ENCODE data around the gene SNX10. TPM values are rescaled to one million over a fixed set of nuclear protein-coding genes. Genes with fewer than 3 reads are reported as not detected.

SNX10 gene
- total and polyA plus RNA-seq, 8 donors = 2.9 to 23.5 (median 6.0) TPM

DNA sequence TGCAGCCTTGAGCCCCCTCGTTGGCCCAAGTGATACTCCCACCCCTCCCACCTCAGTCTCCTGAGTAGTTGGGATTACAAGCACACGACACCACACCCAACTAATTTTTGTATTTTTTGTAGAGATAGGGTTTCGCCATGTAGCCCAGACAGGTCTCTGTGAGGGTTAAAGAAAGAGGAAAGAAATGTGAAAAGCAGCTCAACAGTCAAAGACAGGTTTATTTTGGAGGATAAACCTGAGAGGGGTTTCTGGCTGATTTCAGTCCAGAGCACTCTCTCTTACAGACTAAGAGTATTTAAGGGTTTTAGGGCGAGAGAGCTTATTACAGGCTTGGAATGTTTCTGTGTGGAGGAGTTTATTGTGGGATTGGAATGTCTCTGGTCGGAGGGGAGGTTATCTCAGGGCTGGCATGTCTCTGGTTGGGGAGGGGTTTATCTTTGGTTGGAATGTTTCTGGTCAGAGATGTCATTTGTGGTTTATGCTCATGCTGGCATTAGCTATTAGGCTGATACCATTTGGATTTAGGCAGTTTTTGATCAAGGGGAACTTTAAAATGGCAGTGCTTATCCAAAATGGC is 26.1 kb upstream of the SNX10 start:
- no peaks in the 10 kb centered on the region for H3K9me3 ChIP-seq
- TF ChIP-seq, protein P1, sequence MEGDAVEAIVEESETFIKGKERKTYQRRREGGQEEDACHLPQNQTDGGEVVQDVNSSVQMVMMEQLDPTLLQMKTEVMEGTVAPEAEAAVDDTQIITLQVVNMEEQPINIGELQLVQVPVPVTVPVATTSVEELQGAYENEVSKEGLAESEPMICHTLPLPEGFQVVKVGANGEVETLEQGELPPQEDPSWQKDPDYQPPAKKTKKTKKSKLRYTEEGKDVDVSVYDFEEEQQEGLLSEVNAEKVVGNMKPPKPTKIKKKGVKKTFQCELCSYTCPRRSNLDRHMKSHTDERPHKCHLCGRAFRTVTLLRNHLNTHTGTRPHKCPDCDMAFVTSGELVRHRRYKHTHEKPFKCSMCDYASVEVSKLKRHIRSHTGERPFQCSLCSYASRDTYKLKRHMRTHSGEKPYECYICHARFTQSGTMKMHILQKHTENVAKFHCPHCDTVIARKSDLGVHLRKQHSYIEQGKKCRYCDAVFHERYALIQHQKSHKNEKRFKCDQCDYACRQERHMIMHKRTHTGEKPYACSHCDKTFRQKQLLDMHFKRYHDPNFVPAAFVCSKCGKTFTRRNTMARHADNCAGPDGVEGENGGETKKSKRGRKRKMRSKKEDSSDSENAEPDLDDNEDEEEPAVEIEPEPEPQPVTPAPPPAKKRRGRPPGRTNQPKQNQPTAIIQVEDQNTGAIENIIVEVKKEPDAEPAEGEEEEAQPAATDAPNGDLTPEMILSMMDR (IDR thresholded peaks at IDR 0.05) = no peak
- intact Hi-C loops (cut with DNase I) = no loop called here
- H3K36me3 ChIP-seq = no peaks in the 10 kb centered on the region
- H3K4me1 ChIP-seq = no peaks in the 10 kb centered on the region
- ATAC-seq (no peak), FAIRE-seq (no peak), DNase-seq (no peak)
- WGBS, 2 donors = 65 to 88% methylated on average over 5 of the region's 5 CpGs
- no peak overlapping the region for H3K27ac ChIP-seq
- no peak overlapping the region for H3K4me3 ChIP-seq
- H3K27me3 ChIP-seq = no peaks in the 10 kb centered on the region

DNA sequence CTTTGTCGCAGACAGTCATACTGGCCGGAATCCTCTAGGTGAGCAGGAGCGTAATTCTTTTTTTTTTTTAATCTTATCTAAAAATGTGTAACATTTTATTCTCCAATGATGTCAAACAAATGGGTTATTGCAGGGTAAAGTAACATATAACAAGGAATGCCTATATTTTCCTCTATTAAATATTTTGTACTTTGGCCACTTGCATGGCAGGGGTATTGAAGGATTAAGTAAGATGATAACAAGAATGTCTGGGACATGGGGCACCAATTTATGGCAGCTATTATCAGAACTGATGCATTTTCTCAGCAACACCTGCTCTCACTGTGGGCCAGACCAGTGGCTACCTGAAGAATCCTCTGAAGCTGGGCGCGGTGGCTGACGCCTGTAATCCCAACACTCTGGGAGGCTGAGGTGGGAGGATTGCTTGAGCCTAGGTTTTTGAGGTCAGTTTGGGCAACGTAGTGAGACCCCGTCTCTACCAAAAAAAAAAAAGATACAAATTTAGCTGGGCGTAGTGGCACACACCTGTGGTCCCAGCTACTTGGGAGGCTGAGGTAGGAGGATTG is 24.0 kb upstream of the SNX10 start:
- ATAC-seq (no peak), FAIRE-seq (no peak), DNase-seq (no peak)
- TF ChIP-seq, protein P1 (IDR thresholded peaks at IDR 0.05) = no peak
- H3K9me3 ChIP-seq = no peaks in the 10 kb centered on the region
- H3K4me1 ChIP-seq = no peaks in the 10 kb centered on the region
- no peak overlapping the region for H3K4me3 ChIP-seq
- H3K27me3 ChIP-seq = no peaks in the 10 kb centered on the region
- H3K27ac ChIP-seq = no peak overlapping the region
- intact Hi-C loops (cut with DNase I) = no loop called here
- 94 to 96% methylated on average over 9 of the region's 9 CpGs for WGBS, 2 donors
- H3K36me3 ChIP-seq = no peaks in the 10 kb centered on the region

DNA sequence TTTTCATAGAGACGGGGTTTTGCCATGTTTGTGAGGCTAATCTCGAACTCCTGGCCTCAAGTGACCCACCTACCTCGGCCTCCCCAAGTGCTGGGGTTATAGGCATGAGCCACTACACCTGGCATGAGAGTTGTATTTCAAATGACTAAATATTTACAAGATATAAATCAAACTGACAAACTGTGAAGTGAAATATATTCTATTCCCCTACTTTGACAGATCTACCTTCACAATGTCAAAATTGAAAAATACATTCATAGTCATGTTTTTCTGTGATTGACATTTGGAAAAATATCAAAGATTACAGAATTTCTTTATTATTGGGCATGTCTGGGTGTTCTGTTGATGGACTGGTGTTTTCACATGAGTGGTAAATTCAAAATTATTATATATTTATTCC is 16.4 kb upstream of the SNX10 start:
- Histone ChIP-seq H3K36me3 (no peaks in the 10 kb centered on the region), H3K4me3 (no peak overlapping the region), H3K4me1 (no peaks in the 10 kb centered on the region), H3K27ac (no peak overlapping the region), H3K9me3 (no peaks in the 10 kb centered on the region), H3K27me3 (no peaks in the 10 kb centered on the region)
- FAIRE-seq (no peak), DNase-seq (no peak), ATAC-seq (no peak)
- WGBS, 2 donors = 78 to 93% methylated on average over 3 of the region's 3 CpGs
- TF ChIP-seq, protein P1 (IDR thresholded peaks at IDR 0.05) = no peak
- intact Hi-C loops (cut with DNase I) = no loop called here

DNA sequence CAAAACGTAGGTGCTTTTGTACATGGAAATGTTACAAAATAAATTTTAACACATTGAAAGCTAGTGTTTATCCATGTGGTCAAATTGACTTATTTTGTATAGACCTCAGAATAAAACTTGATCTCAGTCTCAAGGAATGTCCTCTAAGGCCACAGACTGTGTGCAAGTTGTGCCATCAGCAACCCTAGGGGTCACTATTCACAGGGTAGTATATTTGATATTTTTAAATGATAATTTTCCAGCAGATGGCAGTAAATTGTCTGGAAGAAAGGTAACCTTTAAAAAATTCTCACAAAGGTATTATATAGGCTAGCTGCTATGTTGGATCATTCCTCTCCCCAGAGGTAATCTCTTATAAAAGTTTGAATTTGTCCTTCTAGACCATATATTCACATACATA is 12.9 kb upstream of the SNX10 start:
- Histone ChIP-seq H3K27me3 (no peaks in the 10 kb centered on the region), H3K4me3 (no peak overlapping the region), H3K4me1 (no peaks in the 10 kb centered on the region), H3K9me3 (no peaks in the 10 kb centered on the region), H3K36me3 (no peaks in the 10 kb centered on the region), H3K27ac (no peak overlapping the region)
- TF ChIP-seq, protein P1 (IDR thresholded peaks at IDR 0.05) = peak in 1 of 4 donors; percentile 28
- peak in 3 of 4 donors; percentile 62 to 85 (median 80) for ATAC-seq
- FAIRE-seq = no peak
- DNase-seq = no peak
- 12 to 17% methylated on average over 1 of the region's 1 CpG for WGBS, 2 donors
- intact Hi-C loops (cut with DNase I) = no loop called here

DNA sequence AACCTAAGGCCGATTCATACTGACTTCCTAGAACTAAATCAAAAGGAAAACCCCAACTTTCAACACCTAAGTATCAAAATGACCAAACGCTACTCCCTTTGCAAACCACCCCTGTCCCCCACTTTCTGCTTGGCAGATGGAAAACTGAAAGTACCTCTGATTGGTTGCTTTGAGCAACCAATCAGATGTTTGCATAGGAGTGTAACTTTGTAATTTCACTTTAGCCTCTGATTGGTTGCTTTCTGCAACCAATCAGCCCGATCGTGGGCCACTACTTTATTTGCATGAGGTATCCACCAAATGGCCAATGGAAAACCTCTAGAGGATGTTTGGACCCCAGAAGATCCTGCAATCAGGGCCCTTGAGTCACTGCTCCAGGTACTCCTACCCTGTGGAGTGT is 12.3 kb upstream of the SNX10 start:
- no peak for DNase-seq
- ATAC-seq = no peak
- Histone ChIP-seq H3K4me1 (no peaks in the 10 kb centered on the region), H3K36me3 (no peaks in the 10 kb centered on the region), H3K4me3 (no peak overlapping the region), H3K27ac (no peak overlapping the region), H3K9me3 (no peaks in the 10 kb centered on the region), H3K27me3 (no peaks in the 10 kb centered on the region)
- FAIRE-seq = no peak
- intact Hi-C loops (cut with DNase I) = no loop called here
- TF ChIP-seq, protein P1 (IDR thresholded peaks at IDR 0.05) = no peak
- 79 to 84% methylated on average over 4 of the region's 4 CpGs for WGBS, 2 donors

Measured in pancreas (tissue), 10 donors.